HepG2 (cell line): Measurements from ENCODE around the gene SLC6A5. TPM values are rescaled to one million over a fixed set of nuclear protein-coding genes. Genes with fewer than 3 reads are reported as not detected.

ENCODE experiments used
- ATAC-seq: fragments of 200-7000 bp; cut with Tn5 transposase; 3 replicates; pipeline ENCODE4 v1.9.1; 2020; ENCODE audit warnings: mild to moderate bottlenecking, moderate library complexity
- BruUV-seq: library from RNA; stranded (reverse); fragments of 400-500 nt; replicated peaks from 2 replicates; lab custom pipeline; 2021; lab: Mats Ljungman, UMichigan
- CTCF ChIA-PET: fragments of 300-600 bp; formaldehyde crosslinking; extraction: SDS; loops from one replicate; lab custom pipeline; 2021; ENCODE audit warnings: low total read pairs, inconsistent platforms, low intra/inter-chr PET ratio; lab: Yijun Ruan, JAX
- POLR2A ChIA-PET: fragments of 350-600 bp; sonication (Branson Sonifier 250); formaldehyde crosslinking; loops from one replicate; lab custom pipeline; 2020; ENCODE audit warnings: antibody characterized with exemption, inconsistent platforms; lab: Yijun Ruan, JAX
- DNase-seq: peaks from one replicate; pipeline ENCODE4 v3.0.0-alpha.2; 2015; ENCODE audit warnings: low spot score
- FAIRE-seq: peaks from 3 replicates; lab custom pipeline; 2011; peaks lifted over from hg19 to GRCh38; lab: Jason Lieb, UNC
- H2AFZ ChIP-seq: one replicate; pipeline ENCODE4 v1.6.1; 2011; ENCODE audit warnings: low read length, inconsistent platforms
- H3K27ac ChIP-seq: fragments of 300-600 bp; 3 replicates; pipeline ENCODE4 v1.8.0; 2011; ENCODE audit warnings: mixed run types, mild to moderate bottlenecking, mixed read lengths, low read length, inconsistent platforms; ENCODE audit not compliant: insufficient read depth; ENCODE audit errors: extremely low read length
- H3K27me3 ChIP-seq, 2 experiments: fragments of 200-600 bp in 1 of 2; 2 replicates in 1 of 2; 3 replicates in 1 of 2; pipeline versions ENCODE4 v1.6.0 to v1.8.0; 2011; ENCODE audit warnings: low read length in 2 of 2, mild to moderate bottlenecking in 2 of 2, moderate library complexity in 2 of 2, inconsistent platforms in 1 of 2; ENCODE audit not compliant: insufficient read depth in 2 of 2, control insufficient read depth in 1 of 2
- H3K36me3 ChIP-seq, 2 experiments: fragments of 200-600 bp in 1 of 2; replicated peaks in 1 of 2; 2 replicates in 1 of 2; 3 replicates in 1 of 2; pipeline versions ENCODE4 v1.5.1 to v1.8.0; 2011; ENCODE audit warnings: low read length in 2 of 2, inconsistent platforms in 1 of 2; ENCODE audit not compliant: insufficient read depth in 2 of 2, control insufficient read depth in 1 of 2
- H3K4me1 ChIP-seq: 2 replicates; pipeline ENCODE4 v1.5.1; 2012; ENCODE audit warnings: low read length, inconsistent platforms; ENCODE audit not compliant: insufficient read depth
- H3K4me2 ChIP-seq: 2 replicates; pipeline ENCODE4 v1.6.0; 2011; ENCODE audit warnings: low read depth, low read length, inconsistent platforms
- H3K4me3 ChIP-seq, 3 experiments: fragments of 200-600 bp in 1 of 3; sonication (generic), shearing (Covaris generic) in 1 of 3; replicated peaks in 1 of 3; 2 replicates each; pipeline ENCODE4 v1.5.1; 2011 to 2016; ENCODE audit warnings: low read length in 3 of 3, inconsistent platforms in 2 of 3, low read depth in 2 of 3, mild to moderate bottlenecking in 2 of 3, control low read depth in 1 of 3, mixed read lengths in 1 of 3; ENCODE audit not compliant: insufficient read depth in 1 of 3
- H3K79me2 ChIP-seq: one replicate; pipeline ENCODE4 v1.6.1; 2011; ENCODE audit warnings: low read length, inconsistent platforms; ENCODE audit not compliant: insufficient read depth
- H3K9ac ChIP-seq: 2 replicates; pipeline ENCODE4 v1.6.0; 2011; ENCODE audit warnings: mild to moderate bottlenecking, low read depth, low read length, inconsistent platforms; ENCODE audit not compliant: insufficient read depth
- H3K9me3 ChIP-seq: 2 replicates; pipeline ENCODE4 v1.5.1; 2012; ENCODE audit warnings: mild to moderate bottlenecking, low read length
- H4K20me1 ChIP-seq: 2 replicates; pipeline ENCODE4 v1.6.0; 2011; ENCODE audit warnings: inconsistent platforms, mild to moderate bottlenecking, low read length, moderate library complexity; ENCODE audit not compliant: insufficient read depth
- ARID4A ChIP-seq: sonication (generic); formaldehyde crosslinking; IDR thresholded peaks from 2 replicates; pipeline ENCODE4 v1.5.0; 2020; ENCODE audit warnings: mild to moderate bottlenecking, missing genetic modification reagents, borderline replicate concordance
- ARNT2 ChIP-seq: sonication (generic); formaldehyde crosslinking; IDR thresholded peaks from 2 replicates; pipeline ENCODE4 v1.8.0; 2022; ENCODE audit warnings: mild to moderate bottlenecking, low read depth, missing genetic modification reagents, moderate library complexity
- CREBL2 ChIP-seq: sonication (generic); formaldehyde crosslinking; IDR thresholded peaks from 2 replicates; pipeline ENCODE4 v1.8.1; 2023; ENCODE audit warnings: missing genetic modification reagents, mild to moderate bottlenecking, borderline replicate concordance
- FLYWCH1 ChIP-seq: sonication (generic); formaldehyde crosslinking; IDR thresholded peaks from 2 replicates; pipeline ENCODE4 v1.8.1; 2023; ENCODE audit warnings: mild to moderate bottlenecking, missing genetic modification reagents
- GTF3A ChIP-seq: sonication (generic); formaldehyde crosslinking; conservative IDR thresholded peaks from 2 replicates; pipeline ENCODE4 v1.4.0; 2020; ENCODE audit warnings: mild to moderate bottlenecking, missing genetic modification reagents
- HINFP ChIP-seq: sonication (generic); formaldehyde crosslinking; IDR thresholded peaks from 2 replicates; pipeline ENCODE4 v1.4.0; 2020; ENCODE audit warnings: low read depth, mild to moderate bottlenecking, missing genetic modification reagents
- MXI1 ChIP-seq: IDR thresholded peaks from 3 replicates; pipeline ENCODE4 v1.6.1; 2012; ENCODE audit warnings: low read depth, low read length, inconsistent platforms, borderline replicate concordance
- PAF1 ChIP-seq: IDR thresholded peaks from 2 replicates; pipeline ENCODE4 v1.6.1; 2016; ENCODE audit warnings: missing genetic modification reagents, missing compliant biosample characterization
- TBL1XR1 ChIP-seq: fragments of 150-350 bp; IDR thresholded peaks from 2 replicates; pipeline ENCODE4 v1.6.1; 2014; ENCODE audit warnings: borderline replicate concordance, low read length; ENCODE audit not compliant: partially characterized antibody
- XBP1 ChIP-seq: sonication (generic); formaldehyde crosslinking; IDR thresholded peaks from 2 replicates; pipeline ENCODE4 v1.5.0; 2020; ENCODE audit warnings: missing genetic modification reagents
- ZEB1 ChIP-seq: IDR thresholded peaks from 2 replicates; pipeline ENCODE4 v1.6.1; 2012; ENCODE audit warnings: mild to moderate bottlenecking, low read depth, inconsistent platforms; ENCODE audit not compliant: insufficient replicate concordance
- ZMAT3 ChIP-seq: sonication (generic); formaldehyde crosslinking; conservative IDR thresholded peaks from 2 replicates; pipeline ENCODE4 v1.7.0; 2021; ENCODE audit warnings: missing genetic modification reagents
- ZNF17 ChIP-seq: sonication (generic); formaldehyde crosslinking; IDR thresholded peaks from 2 replicates; pipeline ENCODE4 v1.5.0; 2020; ENCODE audit warnings: mild to moderate bottlenecking, missing genetic modification reagents
- ZNF224 ChIP-seq: sonication (generic); formaldehyde crosslinking; IDR thresholded peaks from 2 replicates; pipeline ENCODE4 v1.5.0; 2020; ENCODE audit warnings: mild to moderate bottlenecking, missing genetic modification reagents
- ZNF674 ChIP-seq: sonication (generic); formaldehyde crosslinking; IDR thresholded peaks from 2 replicates; pipeline ENCODE4 v1.5.0; 2020; ENCODE audit warnings: low read depth, mild to moderate bottlenecking, missing genetic modification reagents
- ZSCAN31 ChIP-seq: sonication (generic); formaldehyde crosslinking; IDR thresholded peaks from 2 replicates; pipeline ENCODE4 v1.5.0; 2020; ENCODE audit warnings: low read depth, mild to moderate bottlenecking, missing genetic modification reagents
- WGBS: methylation state at CpG from one replicate; pipeline ENCODE4 v1.1.6; 2017; ENCODE audit warnings: low lambda C conversion rate; 5-methylcytosine and 5-hydroxymethylcytosine counted together
- in situ Hi-C: cut with HindIII; loops from 2 replicates; pipeline ENCODE4 v1.10.0; 2017; ENCODE audit warnings: low pct_unique_long_range_greater_than_20kb; ENCODE audit not compliant: extremely low pct_ligation_motif_present
- intact Hi-C: fragments of 100-400 bp; cut with micrococcal nuclease; formaldehyde crosslinking; loops from one replicate; pipeline ENCODE4 v1.10.0; 2022; ENCODE audit not compliant: unreplicated experiment
- polyA plus RNA-seq, 8 experiments: library from polyadenylated mRNA; depleted of rRNA in 3 of 8; stranded (reverse) in 7 of 8; unstranded in 1 of 8; fragments of >200 nt; fragmentation: Illumina TruSeq in 4 of 8; extraction: Trizol in 4 of 8; gene quantifications; 2 replicates each; pipeline versions ENCODE4 v1.2.1 to v1.2.3, GENCODE V29; 2011 to 2016; ENCODE audit warnings: low read depth in 4 of 8, missing spikeins in 1 of 8, mixed read lengths in 1 of 8; ENCODE audit not compliant: insufficient read depth in 1 of 8
- total RNA-seq, 5 experiments: library from RNA; depleted of rRNA; stranded (reverse); fragments of >200 nt; fragmentation: Illumina TruSeq; extraction: Trizol; gene quantifications; 2 replicates each; pipeline ENCODE4 v1.2.3, GENCODE V29; 2016; ENCODE audit warnings: low read depth in 1 of 5

Gene SLC6A5
- total and polyA plus RNA-seq, 2 of the 13 experiments (the other 11 are each of a cell fraction or from before 2014, with no cell fraction given): not detected

- Histone ChIP-seq H3K36me3 (no peaks in the 10 kb centered on the region), H3K27me3 (peaks cover 1 to 54% of the 10 kb centered on the region in 2 experiments; a peak in 4 of 5 replicates), H4K20me1 (no peaks in the 10 kb centered on the region), H3K27ac (no peak overlapping the region), H3K4me3 (no peak overlapping the region), H2AFZ (no peak overlapping the region), H3K9me3 (no peaks in the 10 kb centered on the region), H3K79me2 (no peaks in the 10 kb centered on the region), H3K4me2 (no peak overlapping the region), H3K4me1 (peaks cover 9% of the 10 kb centered on the region; the same call in 1 of the 2 replicates), H3K9ac (no peak overlapping the region)
- in situ Hi-C loops (no loop called here), intact Hi-C loops (no loop called here)
- FAIRE-seq (no peak), ATAC-seq (no peak), DNase-seq (no peak)
- TF ChIP-seq ZNF674: no peak
- TF ChIP-seq XBP1: no peak
- no peak for TF ChIP-seq ARNT2 (CRISPR knock-in tag)
- no peak for TF ChIP-seq ZNF17 (CRISPR knock-in tag)
- TF ChIP-seq ZSCAN31 (CRISPR knock-in tag): no peak
- no peak for TF ChIP-seq PAF1 (CRISPR knock-in tag)
- TF ChIP-seq ZEB1: no peak
- TF ChIP-seq ARID4A (CRISPR knock-in tag): no peak
- no peak for TF ChIP-seq HINFP (CRISPR knock-in tag)
- TF ChIP-seq ZMAT3 (CRISPR knock-in tag): no peak
- no peak for TF ChIP-seq CREBL2
- TF ChIP-seq ZNF224 (CRISPR knock-in tag): no peak
- no peak for TF ChIP-seq GTF3A (CRISPR knock-in tag)
- no peak for TF ChIP-seq FLYWCH1 (CRISPR knock-in tag)
- no peak for TF ChIP-seq TBL1XR1
- no peak for TF ChIP-seq MXI1
- BruUV-seq: no TSS peak
- 62% methylated on average over 19 of the region's 41 CpGs for WGBS
- POLR2A ChIA-PET: no interaction called here
- CTCF ChIA-PET: no interaction called here
Observed at GRCh38 chr11:20597154-20597679, 2.2 kb upstream of the SLC6A5 start.
